ENCODE measurements around the gene ROM1.
"Not testable (repeated sequence)": the region's sequence is repeated elsewhere in the genome, so short reads cannot be mapped to it uniquely, and the experiment has no call there.

Gene ROM1

GRCh38 chr11:62612366-62613290, at the start of gene ROM1, which contains the start of gene EML3:
ROM1 (plus strand) TSS chr11:62613257; CDS start chr11:62613282, 25 bp downstream.
EML3 (minus strand) TSS chr11:62612775; CDS start chr11:62612457, 318 bp downstream.
- peak; percentile 74 for DNase-seq (ENCODE audit: low spot score)

GRCh38 chr11:62565100-62565802, 47.8 kb upstream of the ROM1 start:
- no peak for DNase-seq (ENCODE audit: low spot score)

- DNase-seq (ENCODE audit: low spot score), result no peak
Measured at GRCh38 chr11:62566247-62566646, 46.8 kb upstream of the ROM1 start.

GRCh38 chr11:62567018-62567633, 45.9 kb upstream of the ROM1 start:
- no peak for DNase-seq (ENCODE audit: low spot score)

- DNase-seq (ENCODE audit: low spot score), result no peak
Measured at GRCh38 chr11:62569611-62570010, 43.4 kb upstream of the ROM1 start.

- DNase-seq (ENCODE audit: low spot score), result not testable (repeated sequence)
Measured at GRCh38 chr11:62570903-62571302, 42.2 kb upstream of the ROM1 start.

GRCh38 chr11:62571493-62571892, 41.6 kb upstream of the ROM1 start:
- DNase-seq (ENCODE audit: low spot score), result not testable (repeated sequence)

GRCh38 chr11:62572431-62572830, 40.6 kb upstream of the ROM1 start:
- no peak for DNase-seq (ENCODE audit: low spot score)

- no peak for DNase-seq (ENCODE audit: low spot score)
Measured at GRCh38 chr11:62573006-62573591, 40.0 kb upstream of the ROM1 start.

GRCh38 chr11:62573592-62574362, 39.3 kb upstream of the ROM1 start, which contains the start of gene EEF1G:
EEF1G (minus strand) TSS chr11:62573891; CDS start chr11:62573842, 49 bp downstream.
- peak; percentile 99 for DNase-seq (ENCODE audit: low spot score)

- no peak for DNase-seq (ENCODE audit: low spot score)
Measured at GRCh38 chr11:62574363-62575071, 38.5 kb upstream of the ROM1 start.

- no peak for DNase-seq (ENCODE audit: low spot score)
Measured at GRCh38 chr11:62575156-62575555, 37.9 kb upstream of the ROM1 start.

GRCh38 chr11:62575837-62576236, 37.2 kb upstream of the ROM1 start:
- DNase-seq (ENCODE audit: low spot score), result no peak

GRCh38 chr11:62577046-62577714, 35.9 kb upstream of the ROM1 start:
- DNase-seq (ENCODE audit: low spot score), result no peak

GRCh38 chr11:62578541-62578940, 34.5 kb upstream of the ROM1 start:
- no peak for DNase-seq (ENCODE audit: low spot score)

- no peak for DNase-seq (ENCODE audit: low spot score)
Measured at GRCh38 chr11:62579252-62579651, 33.8 kb upstream of the ROM1 start.

- DNase-seq (ENCODE audit: low spot score), result no peak
Measured at GRCh38 chr11:62580959-62581715, 31.9 kb upstream of the ROM1 start.

- DNase-seq (ENCODE audit: low spot score), result not testable (repeated sequence)
Measured at GRCh38 chr11:62581735-62582134, 31.3 kb upstream of the ROM1 start.

- not testable (repeated sequence) for DNase-seq (ENCODE audit: low spot score)
Measured at GRCh38 chr11:62585356-62585755, 27.7 kb upstream of the ROM1 start.

Measured in LoVo (cell line).